Nephron progenitor cell (in vitro differentiated cells): ENCODE results near the gene ANO6.

ENCODE experiments used
- DNase-seq: peaks from one replicate; pipeline ENCODE4 v3.0.0; 2021
- H3K27ac Mint-ChIP-seq: 2 replicates; pipeline ENCODE4 v1.8.0; 2021; ENCODE audit warnings: mild to moderate bottlenecking, moderate library complexity, mixed read lengths
- H3K27me3 Mint-ChIP-seq: 2 replicates; pipeline ENCODE4 v1.8.0; 2021; ENCODE audit warnings: mild to moderate bottlenecking, low read depth, mixed read lengths; ENCODE audit not compliant: poor library complexity
- H3K36me3 Mint-ChIP-seq: 2 replicates; pipeline ENCODE4 v1.8.0; 2021; ENCODE audit warnings: low read depth, mixed read lengths
- H3K4me1 Mint-ChIP-seq: 2 replicates; pipeline ENCODE4 v1.8.0; 2021; ENCODE audit warnings: mixed read lengths
- H3K4me3 Mint-ChIP-seq: 2 replicates; pipeline ENCODE4 v1.8.0; 2021; ENCODE audit warnings: mild to moderate bottlenecking, moderate library complexity, mixed read lengths
- H3K9me3 Mint-ChIP-seq: 2 replicates; pipeline ENCODE4 v1.8.0; 2021; ENCODE audit warnings: mild to moderate bottlenecking, moderate library complexity, mixed read lengths
- CTCF ChIP-seq: fragments of 200-600 bp; sonication (generic); IDR thresholded peaks from 2 replicates; pipeline ENCODE4 v1.5.0; 2021; ENCODE audit warnings: antibody characterized with exemption

The ANO6 gene

GRCh38 chr12:45191239-45191638 lies 24.7 kb upstream of the ANO6 start:
- Mint-ChIP-seq H3K9me3 (no peaks in the 10 kb centered on the region), H3K36me3 (peaks cover 44% of the 10 kb centered on the region), H3K27me3 (no peaks in the 10 kb centered on the region), H3K4me1 (peaks cover 5% of the 10 kb centered on the region), H3K27ac (no peak overlapping the region), H3K4me3 (no peak overlapping the region)
- TF ChIP-seq CTCF, result no peak
- no peak for DNase-seq

GRCh38 chr12:45192707-45193106 lies 23.2 kb upstream of the ANO6 start:
- DNase-seq, result no peak
- Mint-ChIP-seq H3K4me1 (peaks cover 5% of the 10 kb centered on the region), H3K9me3 (no peaks in the 10 kb centered on the region), H3K36me3 (peaks cover 38% of the 10 kb centered on the region), H3K27me3 (no peaks in the 10 kb centered on the region), H3K4me3 (no peak overlapping the region), H3K27ac (no peak overlapping the region)
- no peak for TF ChIP-seq CTCF

GRCh38 chr12:45200491-45201043 lies 15.3 kb upstream of the ANO6 start:
- TF ChIP-seq CTCF, result no peak
- no peak overlapping the region for H3K4me3 Mint-ChIP-seq
- no peaks in the 10 kb centered on the region for H3K27me3 Mint-ChIP-seq
- peaks cover 7% of the 10 kb centered on the region for H3K36me3 Mint-ChIP-seq
- no peaks in the 10 kb centered on the region for H3K9me3 Mint-ChIP-seq
- no peak overlapping the region for H3K27ac Mint-ChIP-seq
- H3K4me1 Mint-ChIP-seq, result no peaks in the 10 kb centered on the region
- DNase-seq, result no peak

- Mint-ChIP-seq H3K4me3 (no peak overlapping the region), H3K4me1 (no peaks in the 10 kb centered on the region), H3K36me3 (peaks cover 5% of the 10 kb centered on the region), H3K9me3 (no peaks in the 10 kb centered on the region), H3K27me3 (no peaks in the 10 kb centered on the region), H3K27ac (no peak overlapping the region)
- DNase-seq, result no peak
- no peak for TF ChIP-seq CTCF
Observed at GRCh38 chr12:45203767-45204166, 12.1 kb upstream of the ANO6 start.

GRCh38 chr12:45204757-45205156 lies 11.1 kb upstream of the ANO6 start:
- Mint-ChIP-seq H3K4me3 (no peak overlapping the region), H3K27me3 (no peaks in the 10 kb centered on the region), H3K9me3 (no peaks in the 10 kb centered on the region), H3K4me1 (peaks cover 7% of the 10 kb centered on the region), H3K27ac (no peak overlapping the region), H3K36me3 (peaks cover 5% of the 10 kb centered on the region)
- DNase-seq, result no peak
- no peak for TF ChIP-seq CTCF

- Mint-ChIP-seq H3K36me3 (peaks cover 5% of the 10 kb centered on the region), H3K27ac (no peak overlapping the region), H3K4me1 (peaks cover 7% of the 10 kb centered on the region), H3K9me3 (no peaks in the 10 kb centered on the region), H3K27me3 (no peaks in the 10 kb centered on the region), H3K4me3 (no peak overlapping the region)
- TF ChIP-seq CTCF, result no peak
- no peak for DNase-seq
Observed at GRCh38 chr12:45205165-45205825, 10.6 kb upstream of the ANO6 start.
